ENCODE results near the gene GATAD2A.

GATAD2A gene

GRCh38 chr19:19514881-19515641 is 109.6 kb downstream of the GATAD2A start, which contains the start of gene TSSK6:
TSS of gene TSSK6 (minus strand) at chr19:19515548. CDS start at chr19:19515427, 121 bp downstream.
- DNase-seq (ENCODE audit: insufficient read length) (no peak), FAIRE-seq (peak; percentile 38)
- TF ChIP-seq POLR2AphosphoS5 (IDR thresholded peaks at IDR 0.05; ENCODE audit: low read depth, low read length) (no peak), TAF1 (IDR thresholded peaks at IDR 0.05; ENCODE audit: borderline replicate concordance, low read depth, low read length) (no peak), POLR2A (IDR thresholded peaks at IDR 0.05; ENCODE audit: low read depth, low read length) (no peak)

GRCh38 chr19:19515642-19516519 is 110.4 kb downstream of the GATAD2A start, which contains the start of gene NDUFA13:
TSS of gene NDUFA13 (plus strand) at chr19:19516225. CDS start at chr19:19516239, 14 bp downstream.
- FAIRE-seq = peak; percentile 97

GRCh38 chr19:19517235-19517619 is 111.8 kb downstream of the GATAD2A start:
- TF ChIP-seq POLR2AphosphoS5 (IDR thresholded peaks at IDR 0.05; ENCODE audit: low read depth, low read length) (no peak), POLR2A (IDR thresholded peaks at IDR 0.05; ENCODE audit: low read depth, low read length) (no peak), TAF1 (IDR thresholded peaks at IDR 0.05; ENCODE audit: borderline replicate concordance, low read depth, low read length) (no peak)
- DNase-seq (ENCODE audit: insufficient read length) (no peak), FAIRE-seq (no peak)

More at GRCh38 chr19:19515642-19516519, 110.4 kb downstream of the GATAD2A start, which contains the start of gene NDUFA13:
- peak; percentile 94 for DNase-seq (ENCODE audit: insufficient read length)
- peak; percentile 97 for TF ChIP-seq POLR2AphosphoS5 (IDR thresholded peaks at IDR 0.05; ENCODE audit: low read depth, low read length)
- peak; percentile 96 for TF ChIP-seq TAF1 (IDR thresholded peaks at IDR 0.05; ENCODE audit: borderline replicate concordance, low read depth, low read length)
- TF ChIP-seq POLR2A (IDR thresholded peaks at IDR 0.05; ENCODE audit: low read depth, low read length) = peak; percentile 94

- no peak for TF ChIP-seq POLR2AphosphoS5 (IDR thresholded peaks at IDR 0.05; ENCODE audit: low read depth, low read length)
- no peak for TF ChIP-seq POLR2A (IDR thresholded peaks at IDR 0.05; ENCODE audit: low read depth, low read length)
- TF ChIP-seq TAF1 (IDR thresholded peaks at IDR 0.05; ENCODE audit: borderline replicate concordance, low read depth, low read length) = no peak
- no peak for DNase-seq (ENCODE audit: insufficient read length)
- FAIRE-seq = no peak
These were observed 115.5 kb downstream of the GATAD2A start for GRCh38 chr19:19520989-19521388.

- FAIRE-seq (no peak), DNase-seq (ENCODE audit: insufficient read length) (no peak)
- TF ChIP-seq POLR2A (IDR thresholded peaks at IDR 0.05; ENCODE audit: low read depth, low read length) = no peak
- TF ChIP-seq POLR2AphosphoS5 (IDR thresholded peaks at IDR 0.05; ENCODE audit: low read depth, low read length) = no peak
- TF ChIP-seq TAF1 (IDR thresholded peaks at IDR 0.05; ENCODE audit: borderline replicate concordance, low read depth, low read length) = no peak
These were observed 117.7 kb downstream of the GATAD2A start for GRCh38 chr19:19523177-19523576.

GRCh38 chr19:19524053-19524452 is 118.6 kb downstream of the GATAD2A start:
- TF ChIP-seq POLR2A (IDR thresholded peaks at IDR 0.05; ENCODE audit: low read depth, low read length) (no peak), TAF1 (IDR thresholded peaks at IDR 0.05; ENCODE audit: borderline replicate concordance, low read depth, low read length) (no peak), POLR2AphosphoS5 (IDR thresholded peaks at IDR 0.05; ENCODE audit: low read depth, low read length) (no peak)
- FAIRE-seq (no peak), DNase-seq (ENCODE audit: insufficient read length) (no peak)

GRCh38 chr19:19525611-19526380 is 120.3 kb downstream of the GATAD2A start:
- FAIRE-seq (no peak), DNase-seq (ENCODE audit: insufficient read length) (no peak)
- peak; percentile 35; the same call in 1 of the 2 replicates for TF ChIP-seq POLR2AphosphoS5 (IDR thresholded peaks at IDR 0.05; ENCODE audit: low read depth, low read length)
- TF ChIP-seq POLR2A (IDR thresholded peaks at IDR 0.05; ENCODE audit: low read depth, low read length) = no peak

GRCh38 chr19:19526581-19527370 is 121.3 kb downstream of the GATAD2A start:
- FAIRE-seq (no peak), DNase-seq (ENCODE audit: insufficient read length) (no peak)
- TF ChIP-seq POLR2AphosphoS5 (IDR thresholded peaks at IDR 0.05; ENCODE audit: low read depth, low read length) = no peak
- TF ChIP-seq TAF1 (IDR thresholded peaks at IDR 0.05; ENCODE audit: borderline replicate concordance, low read depth, low read length) = no peak
- TF ChIP-seq POLR2A (IDR thresholded peaks at IDR 0.05; ENCODE audit: low read depth, low read length) = no peak

- no peak for TF ChIP-seq TAF1 (IDR thresholded peaks at IDR 0.05; ENCODE audit: borderline replicate concordance, low read depth, low read length)
- TF ChIP-seq POLR2AphosphoS5 (IDR thresholded peaks at IDR 0.05; ENCODE audit: low read depth, low read length) = no peak
- no peak for TF ChIP-seq POLR2A (IDR thresholded peaks at IDR 0.05; ENCODE audit: low read depth, low read length)
- no peak for FAIRE-seq
- DNase-seq (ENCODE audit: insufficient read length) = no peak
These were observed 121.8 kb downstream of the GATAD2A start for GRCh38 chr19:19527371-19527656.
